Pancreas (tissue), 10 donors: ENCODE measurements around the gene HACD2. TPM values are rescaled to one million over a fixed set of nuclear protein-coding genes. Genes with fewer than 3 reads are reported as not detected.

ENCODE experiments used
- ATAC-seq, 4 donors: fragments of 200-7000 bp; cut with Tn5 transposase; one replicate each; pipeline versions ENCODE4 v1.8.0 to v1.9.1; 2020; ENCODE audit warnings: mild to moderate bottlenecking in 4 of 4, moderate library complexity in 4 of 4
- DNase-seq, 6 donors: peaks; one replicate each; pipeline ENCODE4 v3.0.0-alpha.2; 2020
- FAIRE-seq: peaks from 2 replicates; lab custom pipeline; 2012; peaks lifted over from hg19 to GRCh38; lab: Jason Lieb, UNC
- H3K27ac ChIP-seq, 4 donors: fragments of 200-600 bp; sonication (generic); 1 replicate in 3 of 4; 2 replicates in 1 of 4; pipeline versions ENCODE4 v1.5.0 to v1.8.0; 2020
- H3K27me3 ChIP-seq, 4 donors: fragments of 200-600 bp; one replicate each; pipeline ENCODE4 v1.8.0; 2021
- H3K36me3 ChIP-seq, 3 donors: fragments of 200-600 bp; sonication (generic) in 1 of 3; one replicate each; pipeline versions ENCODE4 v1.5.0 to v1.8.0; 2020 to 2021
- H3K4me1 ChIP-seq, 3 donors: fragments of 200-600 bp; one replicate each; pipeline ENCODE4 v1.8.0; 2021
- H3K4me3 ChIP-seq, 4 donors: fragments of 200-600 bp; sonication (generic) in 2 of 4; one replicate each; pipeline versions ENCODE4 v1.5.0 to v1.8.0; 2020 to 2021
- H3K9me3 ChIP-seq, 4 donors: fragments of 200-600 bp; one replicate each; pipeline ENCODE4 v1.8.0; 2021
- WGBS, 2 donors: extraction: QIAGEN DNeasy Blood & Tissue Kit; methylation state at CpG; one replicate each; pipeline ENCODE4 v1.1.7; 2013; 5-methylcytosine and 5-hydroxymethylcytosine counted together
- intact Hi-C, 3 donors: fragments of 100-400 bp; cut with DNase I; formaldehyde crosslinking; loops; one replicate each; pipeline versions ENCODE4 v1.11.1 to v1.14.2; 2022
- polyA plus RNA-seq, 2 donors: library from polyadenylated mRNA; stranded (reverse); fragments of 200-250 nt; gene quantifications; one replicate each; pipeline ENCODE4 v1.2.3, GENCODE V29; 2013
- total RNA-seq, 6 donors: library from RNA; stranded (reverse); fragmentation: NEBNext Ultra II Directional in 4 of 6; extraction: Animal tissue kit (Norgen Biotek cat#: 25700) in 4 of 6; gene quantifications; one replicate each; pipeline versions ENCODE4 v1.2.1 to v1.2.4, GENCODE V29; 2021 to 2023
- TF ChIP-seq, protein P1 (sequence below), 4 donors: fragments of 200-600 bp; sonication (generic) in 3 of 4; IDR thresholded peaks; one replicate each; pipeline versions ENCODE4 v1.5.0 to v1.8.0; 2021; ENCODE audit warnings: antibody characterized with exemption in 4 of 4
- donor health status: healthy with polysubstance abuse.
- donor health status: DM: no; HTN: no; CAD: no; lungs with moderate emphysema.
- donor health status: DM: no; HTN: no; CAD: no.
- donor health status: control.
- donor health status: control.
- donor health status: Bipolar disorder and iron deficiency.
- donor health status: DM: yes; HTN: yes; CAD: no.
- donor health status: DM: no; HTN: no; CAD: no.
- donor health status: DM: no; HTN: no; CAD: no.
- donor health status: DM: yes; HTN: yes; CAD: no.

The HACD2 gene
- total and polyA plus RNA-seq, 8 donors = 4.4 to 22.2 (median 13.1) TPM

DNA sequence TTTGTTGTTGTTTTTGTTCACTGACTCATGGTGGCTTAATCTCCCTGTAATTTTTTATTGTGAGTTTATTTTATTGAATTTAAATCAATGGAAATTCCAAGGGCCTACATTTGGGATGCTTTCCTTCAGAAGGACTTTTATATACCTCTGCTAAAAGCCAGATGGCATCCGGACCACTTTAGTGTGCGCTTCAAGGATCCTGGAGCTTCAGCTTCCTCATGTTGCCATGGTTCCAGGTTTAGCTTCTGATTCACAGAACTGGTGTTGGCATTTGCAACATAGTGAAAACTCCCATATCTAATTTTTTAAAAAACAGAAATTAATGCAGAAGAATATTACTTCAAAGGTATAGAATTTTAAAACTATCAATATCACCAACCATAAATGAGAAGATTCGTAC lies 8.5 kb upstream of the HACD2 start:
- no peaks in the 10 kb centered on the region for H3K9me3 ChIP-seq
- ATAC-seq (no peak), FAIRE-seq (no peak), DNase-seq (no peak)
- no peaks in the 10 kb centered on the region for H3K27me3 ChIP-seq
- H3K4me3 ChIP-seq = no peak overlapping the region
- H3K36me3 ChIP-seq = no peaks in the 10 kb centered on the region
- no peak overlapping the region for H3K27ac ChIP-seq
- WGBS, 2 donors = 92 to 94% methylated on average over 3 of the region's 3 CpGs
- H3K4me1 ChIP-seq = no peaks in the 10 kb centered on the region
- TF ChIP-seq, protein P1, sequence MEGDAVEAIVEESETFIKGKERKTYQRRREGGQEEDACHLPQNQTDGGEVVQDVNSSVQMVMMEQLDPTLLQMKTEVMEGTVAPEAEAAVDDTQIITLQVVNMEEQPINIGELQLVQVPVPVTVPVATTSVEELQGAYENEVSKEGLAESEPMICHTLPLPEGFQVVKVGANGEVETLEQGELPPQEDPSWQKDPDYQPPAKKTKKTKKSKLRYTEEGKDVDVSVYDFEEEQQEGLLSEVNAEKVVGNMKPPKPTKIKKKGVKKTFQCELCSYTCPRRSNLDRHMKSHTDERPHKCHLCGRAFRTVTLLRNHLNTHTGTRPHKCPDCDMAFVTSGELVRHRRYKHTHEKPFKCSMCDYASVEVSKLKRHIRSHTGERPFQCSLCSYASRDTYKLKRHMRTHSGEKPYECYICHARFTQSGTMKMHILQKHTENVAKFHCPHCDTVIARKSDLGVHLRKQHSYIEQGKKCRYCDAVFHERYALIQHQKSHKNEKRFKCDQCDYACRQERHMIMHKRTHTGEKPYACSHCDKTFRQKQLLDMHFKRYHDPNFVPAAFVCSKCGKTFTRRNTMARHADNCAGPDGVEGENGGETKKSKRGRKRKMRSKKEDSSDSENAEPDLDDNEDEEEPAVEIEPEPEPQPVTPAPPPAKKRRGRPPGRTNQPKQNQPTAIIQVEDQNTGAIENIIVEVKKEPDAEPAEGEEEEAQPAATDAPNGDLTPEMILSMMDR (IDR thresholded peaks at IDR 0.05) = no peak
- intact Hi-C loops = no loop called here

DNA sequence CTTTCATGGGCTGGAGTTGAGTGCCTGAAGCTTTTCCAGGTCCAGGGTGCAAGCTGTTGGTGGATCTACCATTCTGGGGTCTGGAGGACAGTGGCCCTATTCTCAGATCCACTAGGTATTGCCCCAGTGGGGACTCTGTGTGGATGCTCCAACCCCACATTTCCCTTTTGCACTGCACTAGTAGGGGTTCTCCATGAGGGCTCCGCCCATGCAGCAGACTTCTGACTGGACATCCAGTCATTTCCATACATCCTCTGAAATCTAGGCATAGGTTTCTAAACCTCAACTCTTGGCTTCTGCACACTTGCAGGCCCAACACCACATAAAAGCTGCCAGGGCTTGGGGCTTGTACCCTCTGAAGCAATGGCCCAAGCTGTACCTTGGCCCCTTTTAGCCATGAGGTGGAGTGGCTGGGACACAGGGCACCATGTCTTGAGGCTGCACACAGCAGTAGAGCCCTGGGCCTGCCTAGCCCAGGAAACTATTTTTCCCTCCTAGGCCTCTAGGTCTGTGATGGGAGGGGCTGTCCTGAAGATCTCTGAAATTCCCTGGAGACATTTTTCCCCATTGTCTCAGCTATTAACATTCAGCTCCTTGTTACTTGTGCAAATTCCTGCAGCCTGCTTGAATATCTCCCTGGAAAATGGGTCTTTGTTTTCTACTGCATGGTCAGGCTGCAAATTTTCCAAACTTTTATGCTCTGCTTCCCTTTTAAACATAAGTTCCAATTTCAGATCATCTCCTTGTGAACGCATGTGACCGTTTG lies 6.0 kb upstream of the HACD2 start:
- no peaks in the 10 kb centered on the region for H3K27me3 ChIP-seq
- intact Hi-C loops = no loop called here
- no peak for FAIRE-seq
- H3K9me3 ChIP-seq = no peaks in the 10 kb centered on the region
- H3K27ac ChIP-seq = no peak overlapping the region
- H3K4me3 ChIP-seq = no peak overlapping the region
- DNase-seq = no peak
- H3K4me1 ChIP-seq = peaks cover 0 to 8% (median 0%) of the 10 kb centered on the region in 3 donors
- no peaks in the 10 kb centered on the region for H3K36me3 ChIP-seq
- TF ChIP-seq, protein P1 (IDR thresholded peaks at IDR 0.05) = no peak
- WGBS, 2 donors = 84 to 98% methylated on average over 3 of the region's 3 CpGs
- ATAC-seq = no peak

DNA sequence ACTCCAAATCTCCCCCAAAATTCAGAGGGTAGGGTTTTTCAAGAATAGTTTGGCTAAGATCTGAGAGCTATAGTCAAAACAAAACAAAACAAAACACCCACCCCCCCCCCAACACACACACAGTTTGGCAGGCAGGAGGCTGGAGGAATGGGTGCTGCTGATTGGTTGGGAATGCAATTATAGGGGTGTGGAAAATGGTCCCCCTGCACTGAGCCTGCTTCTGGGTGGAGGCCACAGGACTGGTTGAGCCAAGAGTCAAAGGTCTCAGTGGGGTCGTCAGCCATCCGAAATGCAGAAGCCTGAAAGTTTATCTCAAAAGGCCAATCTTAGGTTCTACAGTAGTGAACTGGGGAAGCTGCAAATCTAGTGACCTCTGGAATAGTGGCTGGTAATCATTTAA lies 2.5 kb upstream of the HACD2 start:
- peaks cover 0 to 20% (median 7%) of the 10 kb centered on the region in 3 donors for H3K4me1 ChIP-seq
- H3K27me3 ChIP-seq = no peaks in the 10 kb centered on the region
- FAIRE-seq (no peak), ATAC-seq (no peak), DNase-seq (no peak)
- H3K9me3 ChIP-seq = no peaks in the 10 kb centered on the region
- intact Hi-C loops = no loop called here
- WGBS, 2 donors = 64 to 84% methylated on average over 2 of the region's 2 CpGs
- H3K4me3 ChIP-seq = no peak overlapping the region
- no peaks in the 10 kb centered on the region for H3K36me3 ChIP-seq
- TF ChIP-seq, protein P1 (IDR thresholded peaks at IDR 0.05) = no peak
- H3K27ac ChIP-seq = no peak overlapping the region

DNA sequence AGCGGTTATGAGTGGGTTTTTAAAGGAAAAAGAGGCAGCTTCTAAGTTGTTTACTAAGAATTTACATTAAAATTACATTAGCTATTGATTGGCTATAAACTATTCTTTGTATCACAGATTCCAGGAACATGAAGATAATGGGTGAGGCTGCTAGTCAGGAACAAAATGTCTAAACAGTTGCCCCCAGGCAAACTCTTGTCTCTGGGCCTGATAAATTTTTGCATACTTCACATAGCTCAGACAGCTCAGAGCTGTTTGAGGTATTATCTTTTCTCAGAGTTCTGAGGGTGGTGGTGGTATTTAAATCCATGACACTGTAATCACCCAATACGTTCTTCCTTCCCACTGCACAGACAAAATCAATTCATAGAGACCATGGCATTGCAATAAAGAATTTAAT lies 2.1 kb upstream of the HACD2 start:
- Histone ChIP-seq H3K9me3 (no peaks in the 10 kb centered on the region), H3K4me3 (no peak overlapping the region), H3K27me3 (no peaks in the 10 kb centered on the region), H3K27ac (no peak overlapping the region), H3K4me1 (peaks cover 0 to 20% (median 7%) of the 10 kb centered on the region in 3 donors), H3K36me3 (no peaks in the 10 kb centered on the region)
- intact Hi-C loops = no loop called here
- ATAC-seq (no peak), FAIRE-seq (no peak), DNase-seq (no peak)
- TF ChIP-seq, protein P1 (IDR thresholded peaks at IDR 0.05) = no peak
- WGBS, 2 donors = 80 to 83% methylated on average over 2 of the region's 2 CpGs

DNA sequence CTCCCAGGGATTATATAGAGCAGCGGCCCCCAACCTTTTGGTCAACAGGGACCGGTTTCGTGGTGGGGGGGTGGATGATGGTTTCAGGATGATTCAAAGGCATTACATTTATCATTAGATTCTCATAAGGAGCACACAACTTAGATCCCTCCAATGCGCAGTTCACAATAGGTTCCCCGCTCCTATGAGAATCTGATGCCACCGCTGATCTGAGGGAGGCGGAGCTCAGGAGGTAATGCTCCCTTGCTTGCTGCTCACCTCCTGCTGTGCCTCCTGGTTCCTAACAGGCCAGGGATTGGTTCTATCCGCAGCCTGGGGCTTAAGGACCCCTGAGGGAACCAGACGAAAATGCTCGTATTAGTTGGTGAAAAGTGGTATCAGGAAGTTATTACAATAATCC lies 1.3 kb upstream of the HACD2 start:
- Histone ChIP-seq H3K27ac (peak overlapping the region in 2 of 4 donors; percentile 90 to 95), H3K9me3 (no peaks in the 10 kb centered on the region), H3K4me3 (peak overlapping the region; percentile 79 to 86 (median 82)), H3K27me3 (no peaks in the 10 kb centered on the region), H3K4me1 (peaks cover 0 to 20% (median 7%) of the 10 kb centered on the region in 3 donors), H3K36me3 (no peaks in the 10 kb centered on the region)
- intact Hi-C loops = no loop called here
- 2% methylated on average over 10 of the region's 10 CpGs for WGBS, 2 donors
- peak in 3 of 4 donors; percentile 17 to 55 (median 31) for ATAC-seq
- TF ChIP-seq, protein P1 (IDR thresholded peaks at IDR 0.05) = no peak
- peak in 4 of 6 donors; percentile 14 to 45 (median 35) for DNase-seq
- FAIRE-seq = no peak
